Fibroblast of skin of back (primary cell): ENCODE results near the gene BUD23.

Experiments used
- DNase-seq: peaks from one replicate; pipeline ENCODE4 v3.0.0-alpha.2; 2013

Gene BUD23

DNA sequence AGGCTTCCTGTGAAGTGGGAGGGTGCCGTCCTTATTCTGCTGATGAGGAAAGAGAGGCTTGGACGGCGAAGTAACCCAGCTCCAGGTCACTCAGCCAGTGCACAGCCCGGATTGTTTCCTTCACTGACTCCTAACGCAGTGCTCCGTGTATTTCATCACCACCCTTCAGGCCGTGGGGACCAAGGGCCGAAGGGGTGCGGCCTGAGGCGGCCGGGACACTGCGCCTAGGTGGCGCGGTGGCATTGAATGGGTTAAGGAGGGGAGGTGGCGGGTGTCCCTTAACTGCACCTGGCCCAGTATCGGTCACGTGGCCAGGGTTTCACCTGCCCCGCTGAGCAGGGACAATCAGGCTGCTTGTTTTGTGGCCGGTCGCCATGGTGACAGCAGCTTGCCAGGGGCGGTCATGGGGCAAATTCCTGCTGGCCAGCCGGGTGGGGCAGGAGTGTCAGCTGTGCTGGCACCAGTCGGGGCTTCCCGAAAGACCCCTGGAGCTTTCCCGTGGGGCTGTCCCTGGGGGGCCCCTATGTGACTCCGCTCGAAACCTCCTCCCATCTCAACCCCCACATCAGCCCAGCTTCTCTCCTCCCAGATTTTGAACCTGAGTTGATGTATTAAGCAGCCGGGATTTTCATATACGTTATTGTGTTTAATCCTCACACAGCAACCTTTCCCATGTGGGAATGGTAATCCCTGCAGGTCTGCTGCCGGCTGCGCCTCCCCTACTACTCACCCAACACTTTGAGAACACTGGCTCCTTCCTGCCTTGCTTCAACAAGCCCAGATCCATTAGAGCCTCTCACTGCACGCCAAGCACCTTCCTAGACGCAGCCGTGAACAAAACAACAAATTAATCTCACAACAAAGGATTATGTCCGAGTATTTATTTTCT, 59.6 kb downstream of the BUD23 start:
- no peak for DNase-seq

DNA sequence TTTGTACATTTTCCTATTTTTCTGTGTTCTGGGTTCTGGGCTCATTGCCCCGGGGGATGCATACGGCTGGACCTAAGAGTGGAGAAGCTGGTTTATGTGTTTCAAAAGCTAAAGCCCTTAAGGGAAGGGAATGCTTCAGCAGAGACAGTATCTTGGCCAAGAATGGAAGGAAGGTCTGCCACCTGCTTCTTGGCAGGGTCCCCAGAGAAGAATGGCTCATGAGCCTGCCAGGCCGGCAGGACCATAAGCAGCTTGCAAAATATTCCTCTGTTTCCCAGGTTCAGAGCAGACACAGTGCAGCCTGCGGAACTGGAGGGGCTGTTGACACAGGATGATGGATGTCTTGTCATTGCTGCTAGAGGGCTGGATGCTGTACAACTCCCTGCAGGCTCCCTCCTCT, 63.0 kb downstream of the BUD23 start:
- no peak for DNase-seq
